C4-2B (cell line): ENCODE results near the gene TPMT.

ENCODE experiments used
- H3K27ac ChIP-seq: fragments of 450-650 bp; 2 replicates; pipeline ENCODE4 v1.5.1; 2017
- CTCF ChIP-seq: fragments of 450-650 bp; conservative IDR thresholded peaks from 2 replicates; pipeline ENCODE4 v1.5.1; 2017; ENCODE audit warnings: mild to moderate bottlenecking
- ZFX ChIP-seq: fragments of 450-650 bp; IDR thresholded peaks from 2 replicates; pipeline ENCODE4 v1.6.1; 2017

The TPMT gene

GRCh38 chr6:18142591-18142861, 12.4 kb downstream of the TPMT start:
- TF ChIP-seq CTCF, result no peak
- no peak for TF ChIP-seq ZFX
- H3K27ac ChIP-seq, result peak overlapping the region; percentile 13; the same call in 1 of the 2 replicates

- H3K27ac ChIP-seq, result peak overlapping the region; percentile 13; the same call in 1 of the 2 replicates
- no peak for TF ChIP-seq CTCF
Measured at GRCh38 chr6:18141805-18142590, 12.9 kb downstream of the TPMT start.

- no peak overlapping the region for H3K27ac ChIP-seq
- no peak for TF ChIP-seq ZFX
- TF ChIP-seq CTCF, result no peak
Measured at GRCh38 chr6:18139935-18140621, 14.8 kb downstream of the TPMT start.

GRCh38 chr6:18138906-18139305, 16.0 kb downstream of the TPMT start:
- no peak overlapping the region for H3K27ac ChIP-seq
- no peak; the same call in 1 of the 2 replicates for TF ChIP-seq CTCF
- TF ChIP-seq ZFX, result no peak

GRCh38 chr6:18136260-18136659, 18.6 kb downstream of the TPMT start:
- H3K27ac ChIP-seq, result no peak overlapping the region
- TF ChIP-seq ZFX (no peak), CTCF (no peak)

- no peak overlapping the region for H3K27ac ChIP-seq
- TF ChIP-seq ZFX, result no peak
- no peak for TF ChIP-seq CTCF
Measured at GRCh38 chr6:18135171-18135570, 19.7 kb downstream of the TPMT start.

GRCh38 chr6:18132346-18132745, 22.5 kb downstream of the TPMT start:
- no peak overlapping the region for H3K27ac ChIP-seq
- TF ChIP-seq CTCF, result no peak
- TF ChIP-seq ZFX, result no peak
